ENCODE results near the gene TAB3. TPM values are rescaled to one million over a fixed set of nuclear protein-coding genes. Genes with fewer than 3 reads are reported as not detected.

The TAB3 gene
- total RNA-seq, 1 donor from 2014 or later = 13.3 TPM

- DNase-seq (ENCODE audit: low read depth, low spot score) = no peak
- Mint-ChIP-seq H3K36me3 (ENCODE audit: low read depth) (peaks cover 3% of the 10 kb centered on the region), H3K9me3 (no peaks in the 10 kb centered on the region), H3K27me3 (ENCODE audit: low read depth) (no peaks in the 10 kb centered on the region), H3K27ac (ENCODE audit: unreplicated experiment) (no peak overlapping the region), H3K4me3 (no peak overlapping the region), H3K4me1 (no peaks in the 10 kb centered on the region)
- no peak for TF ChIP-seq CTCF (conservative IDR thresholded peaks at IDR 0.05)
Measured at GRCh38 chrX:30816079-30816478, 73.0 kb downstream of the TAB3 start.

GRCh38 chrX:30814978-30815377, 74.1 kb downstream of the TAB3 start:
- Mint-ChIP-seq H3K27me3 (ENCODE audit: low read depth) (no peaks in the 10 kb centered on the region), H3K4me3 (no peak overlapping the region), H3K4me1 (no peaks in the 10 kb centered on the region), H3K36me3 (ENCODE audit: low read depth) (peaks cover 3% of the 10 kb centered on the region), H3K9me3 (no peaks in the 10 kb centered on the region), H3K27ac (ENCODE audit: unreplicated experiment) (no peak overlapping the region)
- DNase-seq (ENCODE audit: low read depth, low spot score) = no peak
- TF ChIP-seq CTCF (conservative IDR thresholded peaks at IDR 0.05) = no peak

GRCh38 chrX:30812326-30812725, 76.7 kb downstream of the TAB3 start:
- H3K27me3 Mint-ChIP-seq (ENCODE audit: low read depth) = no peaks in the 10 kb centered on the region
- no peak for TF ChIP-seq CTCF (conservative IDR thresholded peaks at IDR 0.05)
- H3K4me1 Mint-ChIP-seq = no peaks in the 10 kb centered on the region
- H3K4me3 Mint-ChIP-seq = no peak overlapping the region
- H3K36me3 Mint-ChIP-seq (ENCODE audit: low read depth) = no peaks in the 10 kb centered on the region
- H3K27ac Mint-ChIP-seq (ENCODE audit: unreplicated experiment) = no peak overlapping the region
- no peaks in the 10 kb centered on the region for H3K9me3 Mint-ChIP-seq
- DNase-seq (ENCODE audit: low read depth, low spot score) = no peak

GRCh38 chrX:30806187-30806728, 82.8 kb downstream of the TAB3 start:
- Mint-ChIP-seq H3K4me3 (no peak overlapping the region), H3K36me3 (ENCODE audit: low read depth) (no peaks in the 10 kb centered on the region), H3K27me3 (ENCODE audit: low read depth) (no peaks in the 10 kb centered on the region), H3K4me1 (no peaks in the 10 kb centered on the region), H3K27ac (ENCODE audit: unreplicated experiment) (no peak overlapping the region), H3K9me3 (no peaks in the 10 kb centered on the region)
- no peak for DNase-seq (ENCODE audit: low read depth, low spot score)
- TF ChIP-seq CTCF (conservative IDR thresholded peaks at IDR 0.05) = no peak

- no peak for TF ChIP-seq CTCF (conservative IDR thresholded peaks at IDR 0.05)
- Mint-ChIP-seq H3K4me1 (no peaks in the 10 kb centered on the region), H3K9me3 (no peaks in the 10 kb centered on the region), H3K27me3 (ENCODE audit: low read depth) (no peaks in the 10 kb centered on the region), H3K27ac (ENCODE audit: unreplicated experiment) (no peak overlapping the region), H3K4me3 (no peak overlapping the region), H3K36me3 (ENCODE audit: low read depth) (no peaks in the 10 kb centered on the region)
- DNase-seq (ENCODE audit: low read depth, low spot score) = no peak
Measured at GRCh38 chrX:30804462-30804861, 84.6 kb downstream of the TAB3 start.

- no peak for TF ChIP-seq CTCF (conservative IDR thresholded peaks at IDR 0.05)
- H3K36me3 Mint-ChIP-seq (ENCODE audit: low read depth) = no peaks in the 10 kb centered on the region
- no peaks in the 10 kb centered on the region for H3K4me1 Mint-ChIP-seq
- H3K27me3 Mint-ChIP-seq (ENCODE audit: low read depth) = no peaks in the 10 kb centered on the region
- no peak overlapping the region for H3K27ac Mint-ChIP-seq (ENCODE audit: unreplicated experiment)
- no peak for DNase-seq (ENCODE audit: low read depth, low spot score)
- H3K4me3 Mint-ChIP-seq = no peak overlapping the region
- H3K9me3 Mint-ChIP-seq = no peaks in the 10 kb centered on the region
Measured at GRCh38 chrX:30800901-30801300, 88.2 kb downstream of the TAB3 start.
